ENCODE data around the gene TLR10. TPM values are rescaled to one million over a fixed set of nuclear protein-coding genes. Genes with fewer than 3 reads are reported as not detected.

TLR10 gene, protein sequence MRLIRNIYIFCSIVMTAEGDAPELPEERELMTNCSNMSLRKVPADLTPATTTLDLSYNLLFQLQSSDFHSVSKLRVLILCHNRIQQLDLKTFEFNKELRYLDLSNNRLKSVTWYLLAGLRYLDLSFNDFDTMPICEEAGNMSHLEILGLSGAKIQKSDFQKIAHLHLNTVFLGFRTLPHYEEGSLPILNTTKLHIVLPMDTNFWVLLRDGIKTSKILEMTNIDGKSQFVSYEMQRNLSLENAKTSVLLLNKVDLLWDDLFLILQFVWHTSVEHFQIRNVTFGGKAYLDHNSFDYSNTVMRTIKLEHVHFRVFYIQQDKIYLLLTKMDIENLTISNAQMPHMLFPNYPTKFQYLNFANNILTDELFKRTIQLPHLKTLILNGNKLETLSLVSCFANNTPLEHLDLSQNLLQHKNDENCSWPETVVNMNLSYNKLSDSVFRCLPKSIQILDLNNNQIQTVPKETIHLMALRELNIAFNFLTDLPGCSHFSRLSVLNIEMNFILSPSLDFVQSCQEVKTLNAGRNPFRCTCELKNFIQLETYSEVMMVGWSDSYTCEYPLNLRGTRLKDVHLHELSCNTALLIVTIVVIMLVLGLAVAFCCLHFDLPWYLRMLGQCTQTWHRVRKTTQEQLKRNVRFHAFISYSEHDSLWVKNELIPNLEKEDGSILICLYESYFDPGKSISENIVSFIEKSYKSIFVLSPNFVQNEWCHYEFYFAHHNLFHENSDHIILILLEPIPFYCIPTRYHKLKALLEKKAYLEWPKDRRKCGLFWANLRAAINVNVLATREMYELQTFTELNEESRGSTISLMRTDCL
- total RNA-seq, result not detected in 2 replicates

DNA sequence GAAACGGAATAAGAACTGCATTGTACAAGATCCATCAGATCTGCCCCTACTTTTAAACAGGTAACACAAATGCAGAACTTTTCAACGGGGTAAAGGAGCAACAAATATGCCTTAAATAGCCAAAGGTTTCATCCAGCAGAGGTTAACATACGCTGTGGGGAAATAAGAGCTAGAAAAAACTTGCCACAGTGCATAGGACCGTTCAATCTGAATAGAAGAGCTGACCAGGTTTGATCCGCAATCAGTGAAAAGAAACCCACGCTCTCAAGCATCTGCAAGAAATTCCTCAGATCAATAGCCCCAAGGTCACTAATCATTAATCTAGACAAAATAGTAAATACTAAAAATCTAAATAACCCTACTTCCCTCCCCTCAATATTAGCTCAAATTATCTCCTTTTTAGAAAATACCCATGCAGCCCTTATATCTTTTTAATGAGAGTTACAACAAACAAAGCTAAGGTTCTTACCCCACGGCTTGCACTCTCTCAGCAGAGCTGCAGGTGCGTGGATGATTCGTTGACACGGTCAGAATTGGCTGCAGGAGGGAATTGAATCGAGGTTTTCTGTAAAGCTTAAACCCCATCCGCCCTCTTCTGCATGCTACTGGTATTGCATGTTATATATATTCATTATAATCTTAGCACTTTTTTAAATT, at the start of gene TLR10:
TLR10 (minus strand) TSS at position 539 of the 657 bp plus-strand sequence. CDS start 7,400 bp downstream, outside the sequence.

GRCh38 chr4:38804654-38805295, 22.0 kb upstream of the TLR10 start, which contains the start of gene TLR1:
Gene TLR1, minus strand, starts transcription at chr4:38804791. Its CDS starts 5,960 bp downstream, at chr4:38798831.

Other genes starting within 250 kb of the TLR10 start
- 17.8 and 22.6 TPM in 2 replicates for gene KLF3, start 118.8 kb downstream of the TLR10 start, total RNA-seq
- gene TLR1, start 21.8 kb upstream of the TLR10 start, total RNA-seq, result 0.59 and 0.60 TPM in 2 replicates
- gene TLR6, start 73.8 kb upstream of the TLR10 start, total RNA-seq, result 1.8 and 3.2 TPM in 2 replicates
- gene FAM114A1, start 84.8 kb upstream of the TLR10 start, total RNA-seq, result 437 and 526 TPM in 2 replicates
- gene TMEM156, start 249.4 kb upstream of the TLR10 start, total RNA-seq, result 2.1 and 6.5 TPM in 2 replicates